HG02759 (cell line): Measurements from ENCODE around the gene CFP.
"Not testable (repeated sequence)": the region's sequence is repeated elsewhere in the genome, so short reads cannot be mapped to it uniquely, and the experiment has no call there.

Experiments used
- ATAC-seq: cut with Tn5 transposase; IDR thresholded peaks from one replicate; pipeline ENCODE4 v1.9.1; 2021; ENCODE audit warnings: mild to moderate bottlenecking, moderate library complexity; ENCODE audit not compliant: unreplicated experiment

Gene CFP

DNA sequence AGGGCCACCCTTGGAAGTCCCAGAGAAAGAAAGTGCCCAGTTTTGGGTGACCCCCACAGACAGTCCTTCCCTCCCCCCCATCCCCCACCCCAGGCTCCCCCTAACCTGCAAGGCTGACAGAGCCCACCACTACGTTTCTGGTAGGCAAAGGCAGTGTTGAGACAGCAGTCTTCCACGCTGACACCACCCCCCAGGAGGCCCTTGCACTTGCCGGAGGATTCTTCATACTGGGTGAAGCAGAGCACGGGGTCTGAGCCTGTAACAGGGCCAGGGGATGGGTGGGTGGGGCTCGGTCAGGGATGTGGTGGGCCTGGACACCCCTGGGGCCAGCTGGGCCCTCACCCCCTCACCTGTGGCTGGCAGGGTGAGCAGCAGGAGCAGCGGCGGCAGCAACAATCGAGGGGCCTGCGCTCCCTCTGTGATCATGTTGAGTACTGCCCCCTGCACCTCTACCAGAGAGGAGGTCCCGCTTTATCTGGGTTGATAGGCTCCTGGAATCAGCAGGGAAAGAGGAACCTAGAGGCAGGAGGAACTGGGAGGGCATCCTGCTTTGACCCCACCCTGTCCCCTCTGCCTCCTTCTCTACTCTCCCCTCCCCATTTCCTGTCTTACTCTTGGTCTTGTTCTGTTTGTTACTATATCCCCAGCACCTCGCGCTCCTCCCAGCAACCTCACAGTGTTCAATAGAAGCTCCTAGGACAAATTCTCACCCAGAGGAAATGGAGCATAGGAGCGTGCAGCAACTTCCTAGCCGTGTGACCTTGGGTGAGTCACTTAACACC is at the start of gene CFP:
CFP (minus strand) TSS at position 512 of the 782 bp plus-strand sequence; CDS start at position 426, 86 bp downstream.
- no peak for ATAC-seq

DNA sequence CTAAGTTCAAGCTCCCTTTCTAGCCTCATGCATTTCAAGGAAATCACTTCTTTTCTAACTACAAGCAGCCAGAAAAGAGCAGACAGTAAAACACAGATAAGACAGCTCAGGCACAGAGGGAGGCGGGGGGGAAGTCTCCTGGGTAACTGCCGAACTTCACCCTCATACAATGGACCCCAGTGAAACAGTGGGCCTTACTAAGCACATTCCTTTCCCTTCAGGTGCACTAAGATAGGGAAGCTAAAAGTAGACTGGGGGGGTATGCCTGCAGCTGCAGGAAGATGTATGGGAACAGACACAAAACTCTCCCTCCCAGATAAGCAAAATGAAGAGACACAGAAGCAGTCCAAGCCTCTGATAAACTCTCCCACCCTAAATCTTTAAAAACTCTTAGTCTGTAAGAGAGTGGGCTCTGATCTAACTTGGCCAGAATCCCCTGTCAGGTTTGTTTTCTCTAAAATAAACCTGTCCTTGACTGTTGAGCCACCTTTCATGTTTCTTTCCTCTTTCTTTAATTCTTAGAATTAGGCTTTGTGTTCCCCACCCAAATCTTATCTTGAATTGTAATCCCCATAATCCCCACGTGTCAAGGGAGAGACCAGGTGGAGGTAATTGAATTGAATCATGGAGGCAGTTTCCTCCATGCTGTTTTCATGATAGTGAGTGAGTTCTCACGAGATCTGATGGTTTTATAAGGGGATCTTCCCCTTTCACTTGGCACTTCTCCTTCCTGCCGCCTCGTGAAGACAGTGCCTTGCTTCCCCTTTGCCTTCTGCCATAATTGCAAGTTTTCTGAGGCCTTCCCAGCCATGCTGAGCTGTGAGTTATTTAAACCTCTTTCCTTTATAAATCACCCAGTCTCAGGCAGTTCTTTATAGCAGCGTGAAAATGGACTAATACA is 46.5 kb upstream of the CFP start:
- ATAC-seq, result not testable (repeated sequence)

DNA sequence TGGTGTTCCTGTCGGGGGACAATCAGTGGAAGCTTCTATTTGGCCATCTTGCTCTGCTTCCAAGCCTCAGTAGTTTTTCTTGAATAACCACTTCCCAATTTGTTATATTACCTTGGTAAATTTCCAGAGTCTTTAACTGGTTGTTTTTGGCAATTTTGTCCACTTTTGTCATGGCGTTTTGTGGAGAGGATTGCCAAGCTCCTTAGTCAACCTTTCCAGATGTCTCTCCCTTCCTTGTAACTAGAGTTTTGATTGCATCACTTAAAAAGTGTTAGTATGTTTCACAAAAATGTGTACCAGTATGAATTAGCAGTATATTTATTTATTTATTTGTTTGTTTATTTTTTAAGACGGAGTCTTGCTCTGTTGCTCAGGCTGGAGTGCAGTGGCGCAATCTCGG is 45.0 kb upstream of the CFP start:
- ATAC-seq, result no peak

DNA sequence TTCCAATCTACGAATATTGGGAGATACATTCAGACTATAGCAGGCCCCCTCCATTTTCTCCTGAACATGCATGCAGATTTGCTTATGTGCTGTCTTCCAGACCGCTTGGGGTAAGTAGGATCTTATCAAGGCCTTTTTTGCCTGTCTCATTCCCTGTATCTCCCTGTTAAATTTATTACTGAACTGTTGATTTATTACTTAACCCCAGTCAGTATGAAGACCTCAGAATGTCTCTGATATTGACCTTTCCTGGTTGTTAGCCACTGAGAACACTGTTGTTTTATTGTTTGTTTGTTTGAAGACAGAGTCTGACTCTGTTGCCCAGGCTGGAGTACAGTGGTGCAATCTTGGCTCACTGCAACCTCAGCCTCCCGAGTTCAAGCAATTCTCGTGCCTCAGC is 36.1 kb upstream of the CFP start:
- not testable (repeated sequence) for ATAC-seq

DNA sequence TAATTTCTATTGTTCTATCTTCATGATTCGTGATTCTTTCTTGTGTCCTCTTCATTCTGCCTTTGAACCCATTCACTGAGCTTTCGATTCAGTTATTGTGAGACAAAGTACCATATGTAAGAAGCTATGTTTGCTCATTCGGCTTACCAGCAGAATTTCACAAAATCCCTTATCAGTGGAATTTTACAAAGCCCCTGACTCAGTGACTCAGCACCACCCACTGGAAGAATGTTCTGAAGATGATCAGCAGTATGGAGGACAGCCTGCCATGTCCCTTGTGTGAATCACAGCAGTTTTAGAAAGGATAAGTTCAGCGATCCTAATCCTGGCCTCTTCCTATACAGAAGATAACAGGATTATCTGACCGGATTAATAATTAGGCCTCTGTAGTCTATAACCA is 35.0 kb upstream of the CFP start:
- no peak for ATAC-seq

DNA sequence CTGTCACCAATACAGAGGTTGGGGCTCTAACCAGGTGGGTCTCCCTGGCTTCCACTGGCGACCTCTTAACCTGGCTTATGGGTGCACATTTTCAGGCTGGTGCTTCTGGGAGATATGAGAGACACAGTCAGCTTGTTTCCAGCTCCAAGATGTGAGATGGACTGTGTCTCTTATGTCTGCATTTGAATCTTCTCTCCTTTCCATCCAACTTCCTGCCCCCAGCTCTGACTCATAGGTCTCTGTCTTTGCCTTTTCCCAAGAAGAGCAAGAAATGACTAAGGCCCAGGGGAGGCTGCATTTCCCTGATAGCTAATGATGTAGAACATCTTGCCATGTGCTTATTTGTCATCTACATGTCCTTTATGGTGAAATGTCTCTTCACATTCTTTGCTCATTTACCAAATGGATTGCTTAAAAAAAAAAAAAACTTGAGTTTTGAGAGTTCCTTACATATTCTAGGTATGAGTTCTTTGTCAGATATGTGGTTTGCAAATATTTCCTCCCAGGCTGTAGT is 32.5 kb upstream of the CFP start:
- no peak for ATAC-seq

DNA sequence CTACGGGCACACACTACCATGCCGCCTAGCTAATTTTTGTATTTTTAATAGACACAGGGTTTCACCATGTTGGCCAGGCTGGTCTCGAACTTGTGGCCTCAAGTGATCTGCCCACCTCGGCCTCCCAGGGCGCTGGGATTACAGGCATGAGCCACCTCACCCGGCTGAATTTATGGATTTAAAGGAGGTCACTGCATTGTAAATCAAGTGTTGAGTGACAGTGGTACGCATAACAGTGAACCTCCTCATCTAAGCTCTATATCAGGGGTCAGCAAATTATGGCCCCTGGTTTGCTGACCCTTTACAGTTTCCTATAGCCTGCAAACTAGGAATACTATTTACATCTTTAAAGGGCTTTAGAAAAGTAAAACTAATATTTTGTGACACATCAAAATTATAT is 31.8 kb upstream of the CFP start:
- no peak for ATAC-seq

GRCh38 chrX:47659421-47659726 is 29.6 kb upstream of the CFP start:
- ATAC-seq, result no peak

- peak; percentile 82 for ATAC-seq
Measured at GRCh38 chrX:47658684-47659420, 29.1 kb upstream of the CFP start, which contains the start of gene UXT. TSS of gene UXT (minus strand) at chrX:47659180. CDS start at chrX:47658927, 253 bp downstream.

- ATAC-seq, result no peak
Measured at GRCh38 chrX:47658301-47658683, 28.6 kb upstream of the CFP start.

DNA sequence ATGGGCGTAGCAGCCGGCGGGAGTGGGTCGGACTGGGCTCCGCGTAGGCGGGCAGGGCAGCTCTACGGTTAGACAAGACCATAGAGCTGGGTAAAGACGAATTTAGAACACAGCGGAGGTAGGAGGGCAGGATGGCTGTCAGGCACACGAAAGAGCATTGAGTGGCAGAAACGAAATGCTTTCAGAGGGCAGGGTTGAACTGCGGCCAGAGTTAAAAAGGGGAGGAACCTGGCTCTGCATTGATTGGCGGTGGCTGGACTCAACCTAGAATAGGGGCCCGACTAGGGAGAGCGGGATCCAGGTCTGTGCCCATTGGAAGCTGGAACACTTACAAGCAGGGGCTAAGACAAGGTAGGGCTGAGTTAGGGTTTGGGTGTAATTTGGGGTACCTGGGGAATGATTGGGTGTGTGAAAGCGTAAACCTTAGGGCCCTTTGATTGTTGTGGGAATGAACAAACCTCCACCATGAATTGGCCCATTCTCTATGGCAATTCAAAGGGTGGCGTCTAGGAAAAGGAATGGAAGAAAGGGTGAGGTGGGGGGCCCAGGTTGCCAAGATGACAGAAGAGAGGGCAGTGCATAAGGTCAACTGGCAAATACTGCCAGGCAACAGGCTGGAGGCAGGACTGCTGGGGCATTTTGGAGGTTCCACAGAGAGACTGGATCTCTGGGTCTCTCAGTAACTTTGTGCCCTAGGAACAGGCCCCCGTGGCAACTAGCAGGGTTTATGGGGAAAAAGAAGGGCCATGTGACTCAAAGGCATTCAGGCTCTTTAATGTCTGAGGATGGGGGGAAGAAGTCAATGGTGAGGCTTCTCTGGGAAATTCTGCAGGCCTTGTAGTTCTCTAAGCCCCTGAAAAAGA is 21.5 kb upstream of the CFP start:
- no peak for ATAC-seq

GRCh38 chrX:47650164-47651042 is 20.7 kb upstream of the CFP start, which contains the start of gene ELK1:
TSS of gene ELK1 (minus strand) at chrX:47650563. CDS start at chrX:47641441, 9,122 bp downstream.
- ATAC-seq, result peak; percentile 88

DNA sequence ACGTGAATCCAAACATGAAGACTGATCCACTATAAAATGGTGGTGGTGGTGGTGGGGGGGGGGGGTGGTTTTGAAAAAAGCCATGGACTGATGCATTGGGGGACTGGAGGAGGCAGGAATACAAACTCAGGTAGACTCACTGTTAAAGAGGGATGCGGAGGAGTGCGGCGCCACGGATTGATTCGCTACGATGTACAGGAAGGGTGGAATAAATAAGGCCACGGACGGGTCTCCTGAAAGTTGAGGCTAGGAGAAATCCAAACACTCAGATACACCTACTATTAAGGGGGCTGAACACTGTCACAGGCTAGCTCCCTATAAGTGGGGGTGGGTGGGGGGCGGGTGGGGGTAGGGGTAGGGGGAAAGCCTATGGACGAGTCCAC is 20.0 kb upstream of the CFP start:
- no peak for ATAC-seq

DNA sequence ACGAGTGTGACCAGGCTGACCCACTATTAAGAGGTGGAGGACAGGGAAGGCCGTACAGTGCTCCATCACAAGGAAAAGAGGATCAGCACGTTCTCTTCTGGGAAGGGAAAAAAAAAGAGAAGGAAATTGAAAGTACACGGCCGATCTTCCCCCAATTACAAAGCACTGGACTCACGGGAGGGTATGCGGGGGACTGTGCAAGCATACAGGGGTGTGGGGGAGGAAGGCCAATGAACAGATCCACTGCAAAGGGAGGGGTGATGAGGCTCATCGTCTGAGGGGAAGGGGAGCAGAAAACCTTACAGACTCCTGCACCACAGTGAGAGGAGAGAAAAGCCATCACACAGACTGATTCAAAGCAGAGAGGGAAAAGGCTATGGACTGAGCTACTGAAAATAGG is 19.5 kb upstream of the CFP start:
- ATAC-seq, result no peak

DNA sequence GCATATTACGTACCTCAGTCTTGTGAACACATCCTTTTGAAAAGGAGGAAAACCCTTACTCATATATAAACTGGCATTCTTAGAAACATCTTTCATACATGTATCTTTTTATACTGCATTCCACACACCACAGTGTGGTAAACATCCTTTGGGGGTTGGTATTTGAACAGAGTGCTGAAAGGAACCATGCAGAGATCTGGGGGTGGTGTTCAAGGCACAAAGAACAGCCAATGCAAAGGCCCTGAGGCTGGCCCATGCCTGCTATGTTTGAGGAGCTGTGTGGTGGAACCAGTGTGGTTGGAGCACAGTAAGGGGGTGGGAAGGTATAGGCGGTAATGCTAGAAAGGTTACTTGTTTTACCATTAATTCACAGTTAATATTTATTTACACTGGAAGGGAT is 18.6 kb upstream of the CFP start:
- ATAC-seq, result no peak

- no peak for ATAC-seq
Measured at GRCh38 chrX:47646636-47647035, 16.9 kb upstream of the CFP start.

DNA sequence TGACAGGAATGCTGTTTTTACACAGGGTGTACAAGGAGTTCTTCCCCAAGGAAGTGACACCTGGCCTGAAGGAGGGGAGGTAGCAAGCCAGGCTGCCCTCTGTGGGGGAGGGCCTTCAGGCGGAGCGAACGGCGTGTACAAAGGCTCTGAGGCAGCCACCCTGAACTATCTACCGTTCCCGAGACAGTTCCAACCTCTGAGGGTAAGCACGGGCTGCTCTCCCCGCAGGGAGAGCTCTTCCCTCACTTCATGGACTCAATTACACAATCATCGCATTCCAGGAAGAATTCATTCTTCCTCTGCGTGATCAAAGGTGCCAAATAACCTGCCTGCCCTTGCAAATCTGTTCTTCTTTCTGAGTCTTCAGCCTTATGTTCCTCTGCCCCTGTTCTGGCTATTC is 15.8 kb upstream of the CFP start:
- no peak for ATAC-seq

DNA sequence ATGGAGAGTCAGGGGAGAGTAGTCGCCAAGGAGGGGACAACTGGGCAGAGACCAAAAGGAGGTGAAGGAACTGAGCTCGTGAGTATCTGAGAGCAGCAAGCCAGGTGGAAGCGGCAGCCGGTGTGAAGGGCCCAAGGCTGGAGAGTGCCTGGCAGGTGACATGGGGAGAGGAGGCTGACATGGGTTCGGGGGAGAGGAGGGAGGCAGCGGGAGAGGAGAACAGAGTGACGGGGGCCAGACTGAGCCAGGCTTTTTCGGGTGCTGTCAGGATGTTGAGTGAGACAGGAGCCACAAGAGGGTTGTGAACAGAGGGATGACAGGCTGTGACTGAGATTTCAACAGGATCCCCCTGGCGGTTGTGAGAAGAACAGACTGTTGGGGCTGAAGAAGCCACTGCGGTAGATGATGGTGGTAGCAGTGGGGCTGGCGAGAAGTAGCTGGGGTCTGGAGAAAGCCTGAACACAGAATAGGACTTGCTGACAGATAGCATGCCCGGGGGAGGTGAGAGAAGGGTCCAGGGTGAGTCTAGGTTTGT is 14.9 kb upstream of the CFP start:
- no peak for ATAC-seq

- ATAC-seq, result no peak
Measured at GRCh38 chrX:47643926-47644325, 14.2 kb upstream of the CFP start.
